Myocyte (in vitro differentiated cells): ENCODE measurements around the gene PRIM2. TPM values are rescaled to one million over a fixed set of nuclear protein-coding genes. Genes with fewer than 3 reads are reported as not detected.
"Not testable (repeated sequence)": the region's sequence is repeated elsewhere in the genome, so short reads cannot be mapped to it uniquely, and the experiment has no call there.

ENCODE experiments used
- DNase-seq: peaks from one replicate; pipeline ENCODE4 v3.0.0-alpha.2; 2012; ENCODE audit warnings: low read depth
- polyA plus RNA-seq: library from polyadenylated mRNA; unstranded; fragments of >200 nt; gene quantifications from one replicate; pipeline ENCODE4 v1.2.1, GENCODE V29; 2012; ENCODE audit warnings: missing spikeins
- total RNA-seq: library from RNA; depleted of rRNA; stranded (reverse); fragments of >200 nt; gene quantifications from 2 replicates; pipeline ENCODE4 v1.2.3, GENCODE V29; 2014

The PRIM2 gene, protein sequence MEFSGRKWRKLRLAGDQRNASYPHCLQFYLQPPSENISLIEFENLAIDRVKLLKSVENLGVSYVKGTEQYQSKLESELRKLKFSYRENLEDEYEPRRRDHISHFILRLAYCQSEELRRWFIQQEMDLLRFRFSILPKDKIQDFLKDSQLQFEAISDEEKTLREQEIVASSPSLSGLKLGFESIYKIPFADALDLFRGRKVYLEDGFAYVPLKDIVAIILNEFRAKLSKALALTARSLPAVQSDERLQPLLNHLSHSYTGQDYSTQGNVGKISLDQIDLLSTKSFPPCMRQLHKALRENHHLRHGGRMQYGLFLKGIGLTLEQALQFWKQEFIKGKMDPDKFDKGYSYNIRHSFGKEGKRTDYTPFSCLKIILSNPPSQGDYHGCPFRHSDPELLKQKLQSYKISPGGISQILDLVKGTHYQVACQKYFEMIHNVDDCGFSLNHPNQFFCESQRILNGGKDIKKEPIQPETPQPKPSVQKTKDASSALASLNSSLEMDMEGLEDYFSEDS
- total RNA-seq: 12.4 and 15.8 TPM in 2 replicates
- 4.2 TPM for polyA plus RNA-seq

DNA sequence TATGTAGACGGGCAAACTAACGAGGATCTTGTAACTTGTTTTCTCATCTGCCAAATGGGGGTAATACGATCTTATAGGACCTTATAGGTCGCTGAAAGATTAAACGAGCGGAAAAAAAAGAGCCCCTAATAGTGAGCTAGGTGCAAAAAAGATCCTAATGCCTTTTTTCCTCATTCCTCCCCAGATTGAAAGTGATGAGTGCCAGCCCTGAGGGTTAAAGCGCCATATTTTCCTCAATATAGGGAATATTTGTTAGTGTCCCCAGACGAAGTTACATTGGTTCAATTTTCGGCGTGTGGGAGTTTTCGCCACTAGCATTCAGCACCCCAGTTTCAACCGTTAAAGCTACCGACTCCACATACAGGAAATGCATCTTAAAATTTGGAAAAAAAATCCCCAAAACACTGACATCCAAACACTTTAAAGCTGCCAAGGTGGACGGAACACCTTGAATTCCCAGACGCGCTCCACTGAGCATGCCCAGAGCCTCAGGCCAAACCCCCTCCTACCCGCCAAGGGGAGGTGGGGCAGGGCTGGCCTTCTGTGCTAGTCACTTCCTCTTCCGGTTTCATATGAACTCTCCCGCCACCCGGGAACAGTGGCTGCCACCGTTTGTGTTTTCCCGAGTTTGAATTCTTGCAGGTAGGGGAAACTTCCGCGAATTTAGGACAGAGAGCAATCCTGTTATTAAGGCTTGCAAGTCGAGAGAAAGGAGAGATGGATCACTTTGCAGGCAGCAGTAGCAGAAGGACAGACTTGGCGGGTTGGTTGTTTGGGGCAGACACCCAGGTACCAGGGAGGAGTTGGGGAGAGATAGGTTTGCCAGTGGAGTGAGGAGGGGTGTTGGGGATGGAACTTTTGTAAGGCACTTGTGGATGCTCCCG, at the start of gene PRIM2:
PRIM2 (plus strand) TSS at position 571 of the 884 bp plus-strand sequence. CDS start 816 bp downstream, outside the sequence.
- DNase-seq: peak; percentile 84

- no peak for DNase-seq
These were observed 49.2 kb upstream of the PRIM2 start for GRCh38 chr6:57268294-57268640.

DNA sequence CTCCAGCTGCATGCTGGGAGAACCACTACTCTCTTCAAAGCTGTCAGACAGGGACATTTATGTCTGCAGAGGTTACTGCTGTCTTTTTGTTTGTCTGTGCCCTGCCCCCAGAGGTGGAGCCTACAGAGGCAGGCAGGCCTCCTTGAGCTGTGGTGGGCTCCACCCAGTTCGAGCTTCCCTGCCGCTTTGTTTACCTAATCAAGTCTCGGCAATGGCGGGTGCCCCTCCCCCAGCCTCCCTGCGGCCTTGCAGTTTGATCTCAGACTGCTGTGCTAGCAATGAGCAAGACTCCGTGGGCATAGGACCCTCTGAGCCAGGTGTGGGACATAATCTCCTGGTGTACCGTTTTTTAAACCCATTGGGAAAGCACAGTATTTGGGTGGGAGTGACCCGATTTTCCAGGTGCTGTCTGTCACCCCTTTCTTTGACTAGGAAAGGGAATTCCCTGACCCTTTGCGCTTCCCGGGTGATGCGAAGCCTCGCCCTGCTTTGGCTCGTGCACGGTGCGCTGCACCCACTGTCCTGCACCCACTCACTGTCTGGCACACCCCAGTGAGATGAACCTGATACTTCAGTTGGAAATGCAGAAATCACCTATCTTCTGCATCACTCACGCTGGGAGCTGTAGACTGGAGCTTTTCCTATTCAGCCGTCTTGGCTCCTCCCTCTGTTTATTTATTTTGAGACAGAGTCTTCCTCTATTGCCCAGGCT, 43.2 kb upstream of the PRIM2 start:
- DNase-seq: not testable (repeated sequence)

GRCh38 chr6:57275384-57275783, 42.0 kb upstream of the PRIM2 start:
- no peak for DNase-seq

- no peak for DNase-seq
These were observed 40.5 kb upstream of the PRIM2 start for GRCh38 chr6:57276946-57277345.

DNA sequence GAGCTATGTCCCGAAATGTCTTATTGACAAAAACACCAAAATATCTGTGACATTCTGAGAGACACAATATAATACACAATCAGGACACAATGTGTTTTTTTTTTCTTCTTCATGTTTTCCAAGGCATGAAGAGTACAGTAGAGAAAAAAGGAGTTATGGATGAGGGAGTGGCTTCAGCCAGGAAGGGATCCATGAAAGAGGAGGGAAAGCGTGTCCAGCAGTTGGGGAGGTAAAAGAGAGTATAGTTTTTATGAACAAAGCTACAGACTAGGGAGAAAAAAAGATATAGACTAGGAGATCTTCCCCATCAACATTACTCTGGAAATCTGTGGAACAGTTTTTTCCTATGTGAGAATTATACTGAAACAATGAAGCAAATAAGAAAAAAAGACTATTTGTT, 38.9 kb upstream of the PRIM2 start:
- DNase-seq: no peak

- DNase-seq: no peak
These were observed 38.4 kb upstream of the PRIM2 start for GRCh38 chr6:57279013-57279412.

DNA sequence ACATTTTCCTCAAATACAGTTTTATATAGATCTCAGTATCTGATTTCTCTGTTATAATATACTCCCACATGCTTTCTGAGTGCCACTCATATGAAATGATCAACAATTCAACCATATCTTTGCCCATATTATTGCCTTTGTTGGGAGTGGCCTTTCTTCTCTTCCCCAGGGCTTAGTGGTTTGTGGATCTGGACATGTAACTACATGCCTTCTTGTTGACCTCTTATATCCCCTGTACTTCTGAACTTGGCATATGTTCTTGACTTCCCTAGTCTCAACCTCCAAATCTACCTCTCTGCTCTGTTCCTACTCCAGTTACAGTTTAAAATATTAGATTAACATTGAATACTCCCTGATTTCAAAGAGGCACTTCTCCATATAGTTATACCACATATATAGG, 34.3 kb upstream of the PRIM2 start:
- peak; percentile 52 for DNase-seq

GRCh38 chr6:57283911-57284455, 33.4 kb upstream of the PRIM2 start:
- no peak for DNase-seq

- not testable (repeated sequence) for DNase-seq
These were observed 29.3 kb upstream of the PRIM2 start for GRCh38 chr6:57288136-57288535.

- DNase-seq: not testable (repeated sequence)
These were observed 24.0 kb upstream of the PRIM2 start for GRCh38 chr6:57293472-57293871.

GRCh38 chr6:57294862-57295445, 22.5 kb upstream of the PRIM2 start:
- DNase-seq: peak; percentile 28

DNA sequence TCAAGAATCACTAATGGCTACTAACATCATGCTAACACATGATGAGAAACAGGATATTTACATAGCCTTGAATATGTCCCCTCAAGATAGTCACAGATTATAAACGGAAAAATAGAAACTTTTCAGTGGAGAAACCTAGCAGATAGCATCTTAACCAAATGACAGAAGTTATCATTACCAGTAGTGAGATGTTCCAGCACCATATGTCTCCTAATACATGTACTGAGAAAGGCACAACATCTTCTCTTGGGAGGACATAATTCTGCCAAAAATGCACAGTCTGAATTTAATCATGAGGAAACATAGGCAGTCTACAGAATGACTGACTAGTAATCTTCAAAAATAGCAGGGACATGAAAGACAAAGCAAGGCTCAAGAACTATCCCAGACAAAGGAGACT, 19.9 kb upstream of the PRIM2 start:
- no peak for DNase-seq

DNA sequence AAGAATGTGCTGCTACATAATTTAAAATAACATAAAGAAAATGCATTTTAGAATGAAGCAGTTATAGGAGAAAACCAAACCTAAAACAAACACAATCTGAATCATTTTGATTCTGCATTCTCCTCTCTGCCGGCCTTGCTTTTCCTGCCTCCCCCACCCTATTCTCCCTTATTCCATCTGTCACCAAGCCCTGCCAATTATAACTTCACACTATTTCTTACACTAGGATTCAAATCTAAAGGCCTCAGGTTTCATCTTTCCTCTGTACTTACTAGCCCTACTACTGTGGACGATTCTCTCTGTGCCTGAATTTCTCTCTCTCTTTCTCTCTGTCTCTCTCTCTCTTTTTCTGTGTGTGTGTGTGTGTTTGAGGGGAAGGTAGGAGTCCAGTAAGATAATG, 18.7 kb upstream of the PRIM2 start:
- DNase-seq: peak; percentile 56

DNA sequence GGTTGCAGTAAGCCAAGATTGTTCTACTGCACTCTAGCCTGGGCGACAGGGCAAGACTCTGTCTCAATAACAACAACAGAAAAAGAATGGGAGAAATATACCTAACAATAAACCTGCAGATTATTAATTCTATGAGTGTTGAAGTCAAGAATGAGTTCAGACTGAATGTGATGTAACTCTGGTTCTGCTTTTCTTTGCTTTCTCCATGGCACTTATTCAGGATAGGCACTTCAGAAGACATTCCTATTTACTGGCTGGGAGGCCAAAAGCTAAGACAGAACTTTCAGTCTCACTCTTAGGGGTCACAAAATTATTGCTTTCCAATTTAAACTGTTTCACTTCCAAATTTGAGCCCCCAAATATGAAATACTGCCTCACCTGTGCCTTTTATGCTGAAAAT, 15.7 kb upstream of the PRIM2 start:
- no peak for DNase-seq

DNA sequence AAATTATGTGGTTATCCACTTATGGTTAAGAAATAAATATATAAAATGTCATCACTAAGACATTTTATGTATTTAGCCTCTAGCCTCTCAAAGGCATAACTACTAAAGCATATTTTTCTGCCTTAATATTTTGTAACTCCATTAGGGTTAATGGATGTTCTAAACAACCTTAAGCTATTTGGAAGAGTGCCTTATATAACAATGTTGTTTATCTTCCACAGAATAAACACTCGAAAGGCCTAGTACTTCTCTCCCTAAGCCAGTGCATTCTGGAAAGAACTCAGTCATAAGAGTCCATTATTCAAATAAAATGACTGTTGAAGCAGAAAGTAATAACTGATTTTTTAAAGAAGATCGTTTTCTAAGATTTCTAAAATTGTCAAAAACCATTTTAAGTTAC, 15.0 kb upstream of the PRIM2 start:
- DNase-seq: no peak

DNA sequence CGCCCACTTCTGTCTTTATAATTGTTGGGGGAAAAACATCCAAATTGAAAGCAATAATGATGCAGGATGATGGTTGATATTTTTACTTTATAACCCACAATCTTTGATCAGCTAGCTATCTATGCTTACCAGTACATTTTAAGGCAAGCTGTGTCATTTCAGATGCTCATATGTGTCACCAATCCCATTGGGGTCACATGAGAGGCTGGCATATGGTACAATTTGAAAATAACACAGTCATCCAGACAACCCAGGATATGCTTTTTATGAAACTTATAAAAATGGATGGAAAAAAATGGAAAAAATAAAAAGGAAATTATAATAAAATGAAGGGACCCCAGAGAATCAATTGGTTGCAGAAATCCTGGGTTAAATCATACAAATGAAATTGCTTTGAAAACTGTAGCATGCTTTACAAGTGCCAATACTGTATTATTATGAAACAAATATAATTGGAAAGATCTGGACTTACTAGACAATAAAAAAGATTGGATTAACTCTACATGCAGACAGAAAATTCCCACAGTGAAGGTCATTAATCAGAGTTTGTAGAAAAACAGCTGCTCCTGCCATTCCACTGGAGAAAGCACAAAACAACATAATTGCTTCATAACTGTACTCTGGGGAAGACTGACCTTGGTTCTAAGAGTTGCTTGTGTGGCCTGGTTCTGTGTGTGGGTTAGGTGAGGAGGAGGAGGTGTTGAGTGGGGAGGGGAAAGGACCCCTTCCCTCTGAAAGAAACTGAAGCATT, 13.3 kb upstream of the PRIM2 start:
- peak; percentile 82 for DNase-seq

DNA sequence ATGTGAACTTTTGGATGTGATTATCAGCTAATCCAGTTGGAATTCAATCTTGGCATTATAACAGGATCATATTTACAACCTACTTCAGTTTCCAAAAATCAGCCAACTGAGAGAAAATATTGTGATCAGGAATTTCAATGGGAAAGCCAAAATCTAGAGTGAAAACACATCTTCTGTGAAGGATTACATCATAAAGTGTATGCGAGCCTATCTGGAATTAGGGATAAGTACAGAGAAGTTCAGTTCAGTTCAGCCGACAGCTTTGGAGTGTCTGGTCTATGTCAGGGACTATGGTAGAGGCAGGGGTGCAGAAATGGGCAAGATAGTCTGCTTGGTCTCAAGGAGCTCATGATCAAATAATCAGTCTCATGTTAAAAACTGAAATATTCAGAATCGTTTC, 12.3 kb upstream of the PRIM2 start:
- DNase-seq: peak; percentile 37

DNA sequence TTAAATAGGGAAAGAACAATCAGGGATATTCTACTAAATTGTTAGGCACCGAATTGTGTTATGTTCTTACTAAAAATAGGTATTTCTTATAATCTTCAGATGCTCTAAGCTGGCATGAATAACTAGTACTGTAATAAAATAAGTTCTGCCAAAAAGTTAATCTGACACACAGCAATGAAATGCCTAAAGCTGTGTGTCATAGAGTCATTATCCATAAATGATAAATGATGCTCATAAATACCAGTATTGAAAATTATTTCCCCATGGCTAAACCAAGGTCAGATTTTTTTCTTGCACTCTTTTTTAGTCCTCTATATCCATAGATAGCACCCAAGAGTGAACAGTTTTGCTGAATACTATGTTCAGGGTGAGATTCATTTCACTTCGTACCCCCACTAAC, 11.7 kb upstream of the PRIM2 start:
- DNase-seq: peak; percentile 25

GRCh38 chr6:57306273-57306672, 11.2 kb upstream of the PRIM2 start:
- no peak for DNase-seq
